NCI-H1417 (cell line): ENCODE data around the gene KDM4B.

ENCODE experiments used
- DNase-seq, 3 experiments: peaks; one replicate each; lab custom pipeline; 2025; lab: John Stamatoyannopoulos, UW

Gene KDM4B

GRCh38 chr19:5137114-5137513 is 168.2 kb downstream of the KDM4B start:
- no peak for DNase-seq

- peak in 2 of 3 experiments; percentile 27 to 39 for DNase-seq
These were observed 168.7 kb downstream of the KDM4B start for GRCh38 chr19:5137571-5138124.

- DNase-seq: no peak
These were observed 170.0 kb downstream of the KDM4B start for GRCh38 chr19:5138606-5139582.

GRCh38 chr19:5139583-5140325 is 170.8 kb downstream of the KDM4B start:
- no peak for DNase-seq

- DNase-seq: no peak
These were observed 172.4 kb downstream of the KDM4B start for GRCh38 chr19:5141129-5141849.

GRCh38 chr19:5141850-5142724 is 173.2 kb downstream of the KDM4B start:
- DNase-seq: no peak

- no peak for DNase-seq
These were observed 173.8 kb downstream of the KDM4B start for GRCh38 chr19:5142725-5143097.

- no peak for DNase-seq
These were observed 174.8 kb downstream of the KDM4B start for GRCh38 chr19:5143471-5144411.

- DNase-seq: no peak
These were observed 175.7 kb downstream of the KDM4B start for GRCh38 chr19:5144545-5145179.

GRCh38 chr19:5145521-5146511 is 176.9 kb downstream of the KDM4B start:
- no peak for DNase-seq

- DNase-seq: no peak
These were observed 178.4 kb downstream of the KDM4B start for GRCh38 chr19:5147074-5147977.

- no peak for DNase-seq
These were observed 179.3 kb downstream of the KDM4B start for GRCh38 chr19:5147978-5148793.

- DNase-seq: no peak
These were observed 179.9 kb downstream of the KDM4B start for GRCh38 chr19:5148794-5149190.

GRCh38 chr19:5149508-5149907 is 180.6 kb downstream of the KDM4B start:
- no peak for DNase-seq

GRCh38 chr19:5149932-5150901 is 181.3 kb downstream of the KDM4B start:
- no peak for DNase-seq
